Esophagus squamous epithelium (tissue), 5 donors: ENCODE measurements around the gene UNC93B1. TPM values are rescaled to one million over a fixed set of nuclear protein-coding genes. Genes with fewer than 3 reads are reported as not detected.
"Not testable (repeated sequence)": the region's sequence is repeated elsewhere in the genome, so short reads cannot be mapped to it uniquely, and the experiment has no call there.

ENCODE experiments used
- DNase-seq: peaks from one replicate; lab custom pipeline; 2025; lab: John Stamatoyannopoulos, UW
- H3K27ac ChIP-seq, 4 donors: fragments of 200-600 bp; sonication (generic); one replicate each; pipeline ENCODE4 v1.5.1; 2016 to 2019; ENCODE audit warnings: mild to moderate bottlenecking in 1 of 4
- H3K27me3 ChIP-seq, 4 donors: fragments of 200-600 bp; sonication (generic); 1 replicate in 3 of 4; 2 replicates in 1 of 4; pipeline versions ENCODE4 v1.5.1 to v1.6.0; 2017 to 2021; ENCODE audit warnings: antibody characterized with exemption in 1 of 4
- H3K36me3 ChIP-seq, 3 donors: fragments of 200-600 bp; sonication (generic); one replicate each; pipeline ENCODE4 v1.5.1; 2016 to 2019
- H3K4me1 ChIP-seq, 3 donors: fragments of 200-600 bp; sonication (generic); one replicate each; pipeline ENCODE4 v1.5.1; 2017 to 2019
- H3K4me3 ChIP-seq, 4 donors: fragments of 200-600 bp; sonication (generic); 1 replicate in 3 of 4; 2 replicates in 1 of 4; pipeline ENCODE4 v1.5.1; 2016 to 2019; ENCODE audit warnings: mild to moderate bottlenecking in 2 of 4, moderate library complexity in 1 of 4
- H3K9me3 ChIP-seq, 3 donors: fragments of 200-600 bp; sonication (generic); one replicate each; pipeline ENCODE4 v1.5.1; 2016 to 2019
- CTCF ChIP-seq, 6 experiments: fragments of 450-650 bp in 4 of 6; fragments of 200-600 bp in 2 of 6; sonication (generic) in 2 of 6; IDR thresholded peaks; one replicate each; pipeline ENCODE4 v1.5.1; 2016 to 2019; ENCODE audit warnings: antibody characterized with exemption in 6 of 6, mild to moderate bottlenecking in 4 of 6, moderate library complexity in 4 of 6
- POLR2A ChIP-seq, 4 donors: fragments of 450-650 bp; IDR thresholded peaks; one replicate each; pipeline ENCODE4 v1.6.1; 2017; ENCODE audit warnings: antibody characterized with exemption in 4 of 4, mild to moderate bottlenecking in 4 of 4, moderate library complexity in 3 of 4
- WGBS, 2 donors: methylation state at CpG; one replicate each; pipeline ENCODE4 v1.1.5; 2018; 5-methylcytosine and 5-hydroxymethylcytosine counted together
- intact Hi-C: fragments of 100-400 bp; cut with DNase I; formaldehyde crosslinking; loops from one replicate; pipeline ENCODE4 v1.15.0; 2022
- total RNA-seq, 4 donors: library from RNA; depleted of rRNA; stranded (reverse); fragments of >200 nt; gene quantifications; one replicate each; pipeline ENCODE4 v1.1.0, GENCODE V29; 2016
- donor health status: DM: yes; HTN: yes; CAD: no.

UNC93B1 gene
- total RNA-seq, 4 donors from 2014 or later: 13.5 to 38.0 (median 31.5) TPM

- Histone ChIP-seq H3K4me1 (peaks cover 6 to 34% (median 10%) of the 10 kb centered on the region in 3 donors), H3K27ac (no peak overlapping the region), H3K4me3 (no peak overlapping the region), H3K27me3 (no peaks in the 10 kb centered on the region), H3K9me3 (no peaks in the 10 kb centered on the region), H3K36me3 (peaks cover 0 to 15% (median 0%) of the 10 kb centered on the region in 3 donors)
- no peak for TF ChIP-seq POLR2A (IDR thresholded peaks at IDR 0.05)
- no peak for TF ChIP-seq CTCF (IDR thresholded peaks at IDR 0.05)
- 86 to 96% methylated on average over 2 to 3 of the region's 9 CpGs for WGBS, 2 donors
- DNase-seq: no peak
- intact Hi-C loops: no loop called here
Measured at GRCh38 chr11:67998150-67999045, 5.5 kb downstream of the UNC93B1 start.

- 97% methylated on average over 17 to 20 of the region's 29 CpGs for WGBS, 2 donors
- H3K4me3 ChIP-seq: no peak overlapping the region
- H3K27ac ChIP-seq: no peak overlapping the region
- peaks cover 0 to 15% (median 0%) of the 10 kb centered on the region in 3 donors for H3K36me3 ChIP-seq
- peaks cover 0 to 25% (median 2%) of the 10 kb centered on the region in 3 donors for H3K4me1 ChIP-seq
- H3K27me3 ChIP-seq: no peaks in the 10 kb centered on the region
- intact Hi-C loops: no loop called here
- TF ChIP-seq POLR2A (IDR thresholded peaks at IDR 0.05): no peak
- TF ChIP-seq CTCF (IDR thresholded peaks at IDR 0.05): no peak
- no peak for DNase-seq
- H3K9me3 ChIP-seq: no peaks in the 10 kb centered on the region
Measured at GRCh38 chr11:67997475-67997921, 6.4 kb downstream of the UNC93B1 start.

- Histone ChIP-seq H3K27ac (no peak overlapping the region), H3K27me3 (peaks cover 0 to under 1% (median 0%) of the 10 kb centered on the region in 4 donors), H3K36me3 (peaks cover 0 to 15% (median 0%) of the 10 kb centered on the region in 3 donors), H3K9me3 (no peaks in the 10 kb centered on the region), H3K4me3 (peak overlapping the region in 1 of 4 donors; percentile 13), H3K4me1 (peaks cover 0 to 20% (median 0%) of the 10 kb centered on the region in 3 donors)
- TF ChIP-seq CTCF (IDR thresholded peaks at IDR 0.05) (no peak), POLR2A (IDR thresholded peaks at IDR 0.05) (no peak)
- intact Hi-C loops: no loop called here
- 70 to 75% methylated on average over 32 to 36 of the region's 41 CpGs for WGBS, 2 donors
- no peak for DNase-seq
Measured at GRCh38 chr11:67996622-67997474, 7.0 kb downstream of the UNC93B1 start.

GRCh38 chr11:67996051-67996450 is 7.8 kb downstream of the UNC93B1 start:
- Histone ChIP-seq H3K27ac (no peak overlapping the region), H3K36me3 (peaks cover 0 to 15% (median 0%) of the 10 kb centered on the region in 3 donors), H3K4me3 (no peak overlapping the region), H3K4me1 (peaks cover 0 to 28% (median 0%) of the 10 kb centered on the region in 3 donors), H3K9me3 (no peaks in the 10 kb centered on the region), H3K27me3 (peaks cover 0 to 8% (median 0%) of the 10 kb centered on the region in 4 donors)
- no peak for DNase-seq
- TF ChIP-seq CTCF (IDR thresholded peaks at IDR 0.05) (no peak), POLR2A (IDR thresholded peaks at IDR 0.05) (no peak)
- WGBS, 2 donors: 78 to 88% methylated on average over 3 of the region's 13 CpGs
- intact Hi-C loops: no loop called here

- intact Hi-C loops, H3K9me3 ChIP-seq, DNase-seq, H3K4me3 ChIP-seq, H3K27ac ChIP-seq: not testable (repeated sequence)
- H3K4me1 ChIP-seq: peaks cover 0 to 33% (median 0%) of the 10 kb centered on the region in 3 donors
- peaks cover 0 to 15% (median 0%) of the 10 kb centered on the region in 3 donors for H3K36me3 ChIP-seq
- WGBS, 2 donors: 80% methylated on average over 2 of the region's 14 CpGs; no CpG with 5 or more reads in 1 of the 2 donors
- peaks cover 0 to 11% (median 0%) of the 10 kb centered on the region in 4 donors for H3K27me3 ChIP-seq
Measured at GRCh38 chr11:67995579-67995978, 8.3 kb downstream of the UNC93B1 start.

GRCh38 chr11:67995129-67995528 is 8.8 kb downstream of the UNC93B1 start:
- DNase-seq, H3K27ac ChIP-seq, H3K9me3 ChIP-seq, intact Hi-C loops, H3K4me3 ChIP-seq: not testable (repeated sequence)
- Histone ChIP-seq H3K27me3 (peaks cover 0 to 11% (median 0%) of the 10 kb centered on the region in 4 donors), H3K4me1 (peaks cover 0 to 37% (median 0%) of the 10 kb centered on the region in 3 donors), H3K36me3 (peaks cover 0 to 15% (median 0%) of the 10 kb centered on the region in 3 donors)
- WGBS, 2 donors: 90 to 100% methylated on average over 1 to 3 of the region's 3 CpGs

GRCh38 chr11:67994387-67994786 is 9.5 kb downstream of the UNC93B1 start:
- H3K4me3 ChIP-seq, H3K27ac ChIP-seq, intact Hi-C loops, DNase-seq, H3K9me3 ChIP-seq: not testable (repeated sequence)
- Histone ChIP-seq H3K36me3 (peaks cover 0 to 14% (median 0%) of the 10 kb centered on the region in 3 donors), H3K4me1 (peaks cover 0 to 43% (median 0%) of the 10 kb centered on the region in 3 donors), H3K27me3 (peaks cover 0 to 11% (median 0%) of the 10 kb centered on the region in 4 donors)
- no CpG with 5 or more reads among the region's 5 CpGs for WGBS, 2 donors
